WTC11 (cell line): ENCODE data around the gene APLF.

Experiments
- AFF4 ChIP-seq: sonication (generic); formaldehyde crosslinking; IDR thresholded peaks from 2 replicates; pipeline ENCODE4 v1.8.1; 2023; ENCODE audit warnings: mild to moderate bottlenecking, missing genetic modification reagents, borderline replicate concordance
- CTCF ChIP-seq: fragments of 200-600 bp; IDR thresholded peaks from 2 replicates; pipeline ENCODE4 v1.8.0; 2022; ENCODE audit warnings: antibody characterized with exemption
- ERG ChIP-seq: fragments of 250-450 bp; sonication (Bioruptor Pico); IDR thresholded peaks from 2 replicates; pipeline ENCODE4 v1.8.0; 2021; ENCODE audit warnings: mild to moderate bottlenecking
- FOXP1 ChIP-seq: sonication (generic); formaldehyde crosslinking; IDR thresholded peaks from 2 replicates; pipeline ENCODE4 v1.8.0; 2022; ENCODE audit warnings: missing genetic modification reagents, mild to moderate bottlenecking, moderate library complexity, borderline replicate concordance
- JUN ChIP-seq: sonication (generic); formaldehyde crosslinking; IDR thresholded peaks from 2 replicates; pipeline ENCODE4 v1.8.0; 2023; ENCODE audit warnings: mild to moderate bottlenecking, missing genetic modification reagents
- KAT7 ChIP-seq: sonication (generic); formaldehyde crosslinking; IDR thresholded peaks from 2 replicates; pipeline ENCODE4 v1.8.1; 2023; ENCODE audit warnings: missing genetic modification reagents, mild to moderate bottlenecking, borderline replicate concordance
- MAX ChIP-seq: sonication (generic); formaldehyde crosslinking; IDR thresholded peaks from 2 replicates; pipeline ENCODE4 v1.8.0; 2022; ENCODE audit warnings: mild to moderate bottlenecking, missing genetic modification reagents
- NR1H2 ChIP-seq: sonication (generic); formaldehyde crosslinking; IDR thresholded peaks from 2 replicates; pipeline ENCODE4 v1.9.0; 2021; ENCODE audit warnings: mild to moderate bottlenecking, moderate library complexity, missing genetic modification reagents
- PREB ChIP-seq: sonication (generic); formaldehyde crosslinking; IDR thresholded peaks from 2 replicates; pipeline ENCODE4 v1.8.1; 2022; ENCODE audit warnings: mild to moderate bottlenecking, missing genetic modification reagents, moderate library complexity, borderline replicate concordance
- RELA ChIP-seq: sonication (generic); formaldehyde crosslinking; IDR thresholded peaks from 2 replicates; pipeline ENCODE4 v1.8.1; 2022; ENCODE audit warnings: missing genetic modification reagents, mild to moderate bottlenecking, borderline replicate concordance
- TP53 ChIP-seq: sonication (generic); formaldehyde crosslinking; IDR thresholded peaks from 2 replicates; pipeline ENCODE4 v1.8.1; 2023; ENCODE audit warnings: mild to moderate bottlenecking, missing genetic modification reagents
- USF2 ChIP-seq: sonication (generic); formaldehyde crosslinking; IDR thresholded peaks from 2 replicates; pipeline ENCODE4 v1.8.1; 2023; ENCODE audit warnings: mild to moderate bottlenecking, missing genetic modification reagents, moderate library complexity

GRCh38 chr2:68506170-68506569 is 38.8 kb downstream of the APLF start:
- TF ChIP-seq MAX (CRISPR knock-in tag) (no peak), CTCF (no peak), JUN (CRISPR knock-in tag) (no peak), RELA (no peak), FOXP1 (CRISPR knock-in tag) (no peak), KAT7 (CRISPR knock-in tag) (no peak), ERG (CRISPR knock-in tag) (no peak), NR1H2 (no peak), USF2 (no peak), TP53 (no peak), AFF4 (CRISPR knock-in tag) (no peak), PREB (CRISPR knock-in tag) (no peak)
